Caco-2 (cell line): ENCODE measurements around the gene EXOC6B. TPM values are rescaled to one million over a fixed set of nuclear protein-coding genes. Genes with fewer than 3 reads are reported as not detected.
A peak's percentile ranks its signal among the peaks of the same experiment; 100 is the strongest.

ENCODE experiments used
- BruUV-seq: library from RNA; stranded (reverse); fragments of 400-500 nt; replicated peaks from 2 replicates; lab custom pipeline; 2021; lab: Mats Ljungman, UMichigan
- CTCF ChIA-PET: fragments of 300-600 bp; sonication (Branson Sonifier 250); formaldehyde crosslinking; loops from one replicate; lab custom pipeline; 2022; ENCODE audit warnings: antibody characterized with exemption; lab: Charles Lee
- POLR2A ChIA-PET: fragments of 300-600 bp; sonication (Branson Sonifier 250); formaldehyde crosslinking; loops from one replicate; lab custom pipeline; 2022; ENCODE audit warnings: antibody characterized with exemption; lab: Charles Lee
- DNase-seq, 2 experiments: peaks; one replicate each; pipeline versions ENCODE4 v3.0.0 to v3.0.0-alpha.2; 2020 to 2022
- H3K27me3 ChIP-seq: replicated peaks from 2 replicates; pipeline ENCODE4 v1.6.0; 2011; ENCODE audit warnings: low read length; ENCODE audit not compliant: control insufficient read depth, insufficient read depth
- H3K36me3 ChIP-seq: 2 replicates; pipeline ENCODE4 v1.5.1; 2011; ENCODE audit warnings: low read length; ENCODE audit not compliant: control insufficient read depth, insufficient read depth
- H3K4me1 ChIP-seq: fragments of 250-450 bp; sonication (Bioruptor Pico); 2 replicates; pipeline ENCODE4 v1.5.1; 2020; ENCODE audit warnings: mild to moderate bottlenecking
- H3K4me3 ChIP-seq: 2 replicates; pipeline ENCODE4 v1.5.1; 2011; ENCODE audit warnings: low read depth, mild to moderate bottlenecking, control low read depth, low read length
- H3K9me3 ChIP-seq: fragments of 250-450 bp; sonication (Bioruptor Pico); 2 replicates; pipeline ENCODE4 v1.5.1; 2020; ENCODE audit warnings: mild to moderate bottlenecking, moderate library complexity
- H3K27ac Mint-ChIP-seq: one replicate; pipeline ENCODE4 v1.8.0; 2022; ENCODE audit warnings: mixed read lengths; ENCODE audit not compliant: unreplicated experiment
- H3K27me3 Mint-ChIP-seq: one replicate; pipeline ENCODE4 v1.8.0; 2022; ENCODE audit warnings: mixed read lengths; ENCODE audit not compliant: insufficient read depth, unreplicated experiment
- H3K36me3 Mint-ChIP-seq: one replicate; pipeline ENCODE4 v1.8.0; 2022; ENCODE audit warnings: mild to moderate bottlenecking, mixed read lengths; ENCODE audit not compliant: insufficient read depth, unreplicated experiment
- H3K4me1 Mint-ChIP-seq: one replicate; pipeline ENCODE4 v1.8.0; 2022; ENCODE audit warnings: low read depth, mixed read lengths; ENCODE audit not compliant: unreplicated experiment
- H3K4me3 Mint-ChIP-seq: one replicate; pipeline ENCODE4 v1.8.0; 2022; ENCODE audit warnings: mild to moderate bottlenecking, moderate library complexity, mixed read lengths; ENCODE audit not compliant: unreplicated experiment
- H3K9me3 Mint-ChIP-seq: one replicate; pipeline ENCODE4 v1.8.0; 2022; ENCODE audit warnings: mixed read lengths; ENCODE audit not compliant: unreplicated experiment
- CTCF ChIP-seq, 2 experiments: fragments of 200-600 bp in 1 of 2; IDR thresholded peaks; 1 replicate in 1 of 2; 2 replicates in 1 of 2; pipeline versions ENCODE4 v1.5.1 to v1.8.0; 2011 to 2022; ENCODE audit warnings: antibody characterized with exemption in 1 of 2, control low read depth in 1 of 2, inconsistent platforms in 1 of 2, low read depth in 1 of 2, low read length in 1 of 2, mild to moderate bottlenecking in 1 of 2, moderate library complexity in 1 of 2; ENCODE audit not compliant: insufficient read depth in 1 of 2, severe bottlenecking in 1 of 2, unreplicated experiment in 1 of 2
- intact Hi-C: fragments of 100-400 bp; cut with micrococcal nuclease; formaldehyde crosslinking; loops from one replicate; pipeline ENCODE4 v1.10.0; 2022; ENCODE audit not compliant: unreplicated experiment
- total RNA-seq: library from RNA; stranded (reverse); gene quantifications from 2 replicates; pipeline ENCODE4 v1.2.3, GENCODE V29; 2022

EXOC6B gene
- total RNA-seq, 1 experiment from 2014 or later, result 36.1 TPM

- BruUV-seq, result no TSS peak
- Mint-ChIP-seq H3K36me3 (no peaks in the 10 kb centered on the region), H3K9me3 (peaks cover under 1% of the 10 kb centered on the region), H3K4me3 (no peak overlapping the region), H3K27ac (no peak overlapping the region), H3K4me1 (no peaks in the 10 kb centered on the region), H3K27me3 (no peaks in the 10 kb centered on the region)
- no peak for DNase-seq
- no peak for TF ChIP-seq CTCF (IDR thresholded peaks at IDR 0.05; ENCODE audit: insufficient read depth in 1 of 2, low read depth in 1 of 2, low read length in 1 of 2, severe bottlenecking in 1 of 2, unreplicated experiment in 1 of 2)
- ChIA-PET POLR2A (no interaction called here), CTCF (no interaction called here)
- H3K4me3 ChIP-seq, result no peak overlapping the region
- no peaks in the 10 kb centered on the region for H3K9me3 ChIP-seq
- no peaks in the 10 kb centered on the region for H3K27me3 ChIP-seq
- no peaks in the 10 kb centered on the region for H3K4me1 ChIP-seq
- intact Hi-C loops, result no loop called here
- no peaks in the 10 kb centered on the region for H3K36me3 ChIP-seq
Observed at GRCh38 chr2:72233211-72233610, 592.6 kb downstream of the EXOC6B start.

DNA sequence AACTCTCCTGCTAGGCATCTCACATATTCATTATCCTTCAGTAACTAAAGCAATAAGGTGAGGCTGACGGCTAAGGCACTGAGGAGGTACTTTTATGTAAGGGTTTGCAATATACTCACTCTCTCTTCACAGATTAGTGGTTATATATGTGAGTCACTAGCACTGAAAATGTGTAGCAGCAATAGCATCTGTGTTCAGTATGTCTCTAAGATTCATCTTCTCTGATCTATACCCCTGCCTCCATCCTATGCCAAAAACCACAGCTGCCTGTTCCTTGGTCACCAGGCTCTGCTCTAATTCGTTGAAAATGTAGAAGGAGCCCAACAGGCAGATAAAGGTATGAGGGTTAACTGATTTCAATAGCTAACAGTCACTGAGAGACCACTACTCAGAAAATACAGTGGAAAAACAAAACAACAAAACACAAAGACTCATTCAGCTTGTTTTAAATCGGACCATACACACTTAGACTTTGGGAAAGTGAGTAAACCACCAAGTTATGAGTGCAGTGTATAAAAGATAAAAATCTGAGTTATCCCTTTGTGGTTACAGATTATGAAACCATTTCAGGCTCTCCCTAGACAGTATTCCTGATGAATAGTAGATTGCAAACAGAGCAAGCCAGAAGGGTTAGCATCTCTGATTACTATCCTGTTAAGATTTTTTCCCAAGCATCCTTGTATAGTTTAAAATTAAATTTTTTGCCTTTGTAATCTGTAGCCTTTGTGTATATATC is 602.8 kb downstream of the EXOC6B start:
- Mint-ChIP-seq H3K4me3 (no peak overlapping the region), H3K9me3 (peaks cover 7% of the 10 kb centered on the region), H3K36me3 (no peaks in the 10 kb centered on the region), H3K4me1 (peaks cover 9% of the 10 kb centered on the region), H3K27me3 (no peaks in the 10 kb centered on the region), H3K27ac (no peak overlapping the region)
- H3K4me3 ChIP-seq, result no peak overlapping the region
- H3K27me3 ChIP-seq, result no peaks in the 10 kb centered on the region
- intact Hi-C loops, result no loop called here
- no peak for TF ChIP-seq CTCF (IDR thresholded peaks at IDR 0.05; ENCODE audit: insufficient read depth in 1 of 2, low read depth in 1 of 2, low read length in 1 of 2, severe bottlenecking in 1 of 2, unreplicated experiment in 1 of 2)
- H3K4me1 ChIP-seq, result no peaks in the 10 kb centered on the region
- POLR2A ChIA-PET, result no interaction called here
- CTCF ChIA-PET, result no interaction called here
- no peaks in the 10 kb centered on the region for H3K36me3 ChIP-seq
- BruUV-seq, result no TSS peak
- no peak for DNase-seq
- H3K9me3 ChIP-seq, result no peaks in the 10 kb centered on the region

- CTCF ChIA-PET, result no interaction called here
- no peaks in the 10 kb centered on the region for H3K9me3 Mint-ChIP-seq
Observed at GRCh38 chr2:72220170-72220569, 605.7 kb downstream of the EXOC6B start.

More at GRCh38 chr2:72220170-72220569, 605.7 kb downstream of the EXOC6B start:
- TF ChIP-seq CTCF (IDR thresholded peaks at IDR 0.05; ENCODE audit: insufficient read depth in 1 of 2, low read depth in 1 of 2, low read length in 1 of 2, severe bottlenecking in 1 of 2, unreplicated experiment in 1 of 2), result peak; percentile 42 to 52
- BruUV-seq, result no TSS peak
- intact Hi-C loops, result no loop called here
- peak; percentile 38 to 49 for DNase-seq
- Histone ChIP-seq H3K4me3 (no peak overlapping the region), H3K27me3 (no peaks in the 10 kb centered on the region), H3K36me3 (no peaks in the 10 kb centered on the region), H3K4me1 (no peaks in the 10 kb centered on the region), H3K9me3 (no peaks in the 10 kb centered on the region)
- Mint-ChIP-seq H3K4me1 (peaks cover 9% of the 10 kb centered on the region), H3K36me3 (peaks cover 4% of the 10 kb centered on the region), H3K27ac (no peak overlapping the region), H3K4me3 (no peak overlapping the region), H3K27me3 (no peaks in the 10 kb centered on the region)
- POLR2A ChIA-PET, result no interaction called here
